HG03139 (cell line): Measurements from ENCODE around the gene PLGRKT.
A peak's percentile ranks its signal among the peaks of the same experiment; 100 is the strongest.
"Not testable (repeated sequence)": the region's sequence is repeated elsewhere in the genome, so short reads cannot be mapped to it uniquely, and the experiment has no call there.

Experiments
- ATAC-seq: cut with Tn5 transposase; IDR thresholded peaks from one replicate; pipeline ENCODE4 v1.9.1; 2021; ENCODE audit not compliant: unreplicated experiment

The PLGRKT gene, protein sequence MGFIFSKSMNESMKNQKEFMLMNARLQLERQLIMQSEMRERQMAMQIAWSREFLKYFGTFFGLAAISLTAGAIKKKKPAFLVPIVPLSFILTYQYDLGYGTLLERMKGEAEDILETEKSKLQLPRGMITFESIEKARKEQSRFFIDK

DNA sequence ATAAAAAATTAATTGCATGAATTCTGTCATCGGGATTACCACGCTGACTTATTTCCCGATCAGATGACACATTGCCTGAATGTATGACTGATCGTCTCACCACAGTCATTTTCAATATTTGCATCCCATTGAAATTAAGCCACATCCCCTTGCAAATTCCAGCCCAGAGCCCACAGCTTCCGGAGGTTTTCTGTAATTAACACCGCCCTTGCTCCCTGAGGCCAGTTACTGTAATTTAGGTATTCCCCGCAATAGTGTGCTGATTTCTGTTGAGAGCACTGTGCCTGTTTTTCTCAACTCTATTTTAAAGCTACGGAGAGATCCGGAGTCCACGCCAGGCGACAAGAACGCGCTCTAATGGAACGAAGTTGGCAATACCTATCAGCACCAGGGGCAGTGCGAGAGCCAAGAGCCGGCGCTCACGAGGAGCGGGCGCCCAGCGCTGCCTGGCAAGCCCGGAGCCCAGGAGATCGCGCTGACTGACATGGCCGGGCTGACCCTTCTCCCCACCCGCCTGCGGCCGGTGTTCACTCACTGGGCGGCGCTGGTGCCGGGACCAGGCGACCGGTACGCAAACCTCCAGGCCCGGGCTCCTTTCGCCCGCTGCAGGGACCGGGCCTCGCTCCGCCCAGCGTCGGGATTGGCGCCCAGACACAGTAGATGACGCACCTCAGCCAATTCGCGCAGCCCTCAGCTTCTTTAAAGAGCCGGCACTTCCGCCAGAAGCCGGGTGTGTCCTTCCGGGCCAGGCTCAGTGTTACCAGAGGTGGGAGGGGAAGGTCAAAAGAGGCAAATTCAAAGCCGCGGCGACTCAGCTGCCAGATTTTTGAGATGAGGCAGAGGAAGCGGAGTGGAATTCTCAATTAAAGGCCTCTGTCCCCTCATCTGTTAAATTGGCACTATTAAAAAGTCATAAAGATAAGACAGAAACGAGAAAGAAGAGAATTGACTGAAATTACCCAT lies at the start of gene PLGRKT:
Gene PLGRKT (minus strand): TSS at position 672 of the 963 bp plus-strand sequence. CDS start 5,948 bp downstream, outside the sequence.
- peak; percentile 83 for ATAC-seq

DNA sequence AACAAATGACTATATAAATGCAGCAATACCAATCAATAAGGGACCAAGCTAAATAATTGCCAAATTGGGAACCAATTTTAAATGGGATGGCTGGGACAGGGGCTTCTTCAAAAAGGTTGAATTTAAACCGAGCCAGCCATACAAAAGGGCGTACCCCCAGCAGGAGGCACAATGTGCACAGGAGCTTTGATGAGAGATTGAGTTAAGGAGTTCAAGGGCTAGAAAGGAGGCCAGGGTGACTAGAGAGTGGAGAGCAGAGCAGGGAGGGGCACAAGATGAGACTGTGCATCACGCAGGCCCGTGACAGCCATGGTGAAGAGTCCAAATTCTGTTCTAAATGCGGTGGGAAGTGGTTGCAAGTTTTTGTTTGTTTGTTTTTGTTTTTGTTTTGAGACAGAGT lies 49.3 kb upstream of the PLGRKT start:
- ATAC-seq: no peak

DNA sequence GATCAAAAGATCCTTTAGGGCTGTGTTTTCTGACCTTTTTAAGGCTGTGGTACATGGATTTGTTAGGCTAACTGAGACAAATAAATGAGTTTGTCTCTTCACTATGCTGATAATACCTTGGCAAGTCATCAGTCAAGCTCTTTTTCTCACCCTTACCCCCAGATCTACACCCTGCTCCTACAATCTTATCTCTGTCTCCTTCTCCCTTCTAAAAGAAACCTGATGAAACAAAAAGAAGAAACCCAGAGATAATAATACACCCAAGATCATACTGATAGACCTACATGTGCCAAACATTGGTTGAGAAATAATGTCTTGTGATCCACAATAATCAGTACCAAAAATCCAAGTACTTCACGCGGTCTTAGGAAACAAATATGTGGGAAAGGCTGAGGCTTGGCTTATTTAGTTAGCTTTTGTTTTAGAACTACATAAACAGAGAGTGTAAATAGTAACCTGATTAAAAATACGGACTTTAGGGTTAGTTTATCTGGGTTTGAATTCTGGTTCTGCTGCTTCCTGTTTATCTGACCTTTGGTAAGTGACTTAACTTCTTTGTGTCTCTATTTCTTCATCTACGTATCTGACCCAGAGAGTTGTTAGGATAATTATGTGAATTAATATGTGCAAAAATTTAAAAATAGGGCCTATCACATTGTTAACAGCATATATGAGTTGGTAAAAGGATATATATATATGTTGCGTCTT lies 47.8 kb upstream of the PLGRKT start:
- ATAC-seq: no peak

DNA sequence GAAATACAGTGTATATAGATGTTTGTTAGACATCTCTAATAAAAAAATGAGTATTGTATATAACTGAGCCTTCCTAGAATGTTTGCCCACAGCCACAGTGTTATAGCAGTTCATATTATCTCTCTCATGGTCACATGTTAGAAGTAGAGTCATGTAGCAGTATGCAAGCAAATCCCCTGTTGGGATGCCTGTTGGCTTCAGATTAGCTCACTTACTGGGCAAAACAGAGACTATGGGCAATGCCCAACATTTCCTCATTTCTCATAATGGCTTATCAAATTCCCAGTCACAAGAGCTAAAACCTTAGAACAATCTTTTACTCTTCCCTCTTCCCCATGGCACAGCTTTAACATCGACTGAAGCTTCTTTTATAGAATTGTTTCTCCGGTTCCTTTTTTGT lies 45.6 kb upstream of the PLGRKT start:
- no peak for ATAC-seq

DNA sequence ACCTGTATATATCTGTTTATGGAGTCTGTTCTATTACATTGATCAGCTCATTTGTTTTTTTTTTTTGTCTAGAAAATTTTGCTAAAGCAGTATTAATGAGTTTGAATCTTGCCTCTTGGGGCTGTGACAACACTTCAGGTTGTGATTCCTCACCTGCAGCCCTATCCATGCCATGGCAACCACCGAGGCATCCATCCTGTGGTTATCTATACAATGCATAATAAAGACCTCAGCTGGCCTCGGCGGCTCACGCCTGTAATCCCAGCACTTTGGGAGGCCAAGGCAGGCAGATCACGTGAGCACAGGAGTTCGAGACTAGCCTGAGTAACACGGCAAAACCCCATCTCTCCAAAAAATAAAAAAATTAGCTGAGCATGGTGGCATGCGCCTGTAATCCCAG lies 44.5 kb upstream of the PLGRKT start:
- no peak for ATAC-seq

DNA sequence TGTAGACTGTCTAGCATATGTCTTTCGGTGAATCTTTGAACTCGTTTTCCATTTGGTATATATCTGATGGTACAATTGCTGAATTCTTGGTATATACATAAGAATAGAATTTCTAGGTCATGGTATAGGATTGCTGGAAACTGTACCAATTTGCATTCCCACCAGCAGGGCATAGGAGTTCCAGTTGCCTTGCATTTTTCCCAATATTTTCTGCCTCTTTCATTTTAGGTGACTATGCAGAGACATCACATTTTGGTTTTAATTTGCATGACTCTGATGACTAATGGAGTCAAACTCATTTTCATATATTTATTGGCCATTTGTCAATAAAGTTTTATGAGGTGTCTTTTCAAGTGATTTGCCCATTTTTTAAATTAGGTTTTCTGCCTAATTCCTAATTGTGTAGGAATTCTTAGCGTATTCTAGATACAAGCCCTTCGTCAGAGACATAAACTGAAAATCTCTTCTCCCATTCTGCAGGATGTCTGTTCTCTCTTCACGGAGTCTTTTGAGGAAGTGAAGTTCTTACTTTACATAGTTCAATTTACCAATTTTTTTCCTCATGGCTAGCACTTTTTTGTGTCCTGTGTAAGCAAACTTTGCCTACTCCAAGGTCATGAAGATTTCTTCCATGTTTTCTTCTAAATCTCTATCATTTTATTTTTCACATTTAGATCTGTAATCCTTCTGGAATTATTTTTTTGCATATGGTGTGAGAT lies 43.8 kb upstream of the PLGRKT start:
- no peak for ATAC-seq

DNA sequence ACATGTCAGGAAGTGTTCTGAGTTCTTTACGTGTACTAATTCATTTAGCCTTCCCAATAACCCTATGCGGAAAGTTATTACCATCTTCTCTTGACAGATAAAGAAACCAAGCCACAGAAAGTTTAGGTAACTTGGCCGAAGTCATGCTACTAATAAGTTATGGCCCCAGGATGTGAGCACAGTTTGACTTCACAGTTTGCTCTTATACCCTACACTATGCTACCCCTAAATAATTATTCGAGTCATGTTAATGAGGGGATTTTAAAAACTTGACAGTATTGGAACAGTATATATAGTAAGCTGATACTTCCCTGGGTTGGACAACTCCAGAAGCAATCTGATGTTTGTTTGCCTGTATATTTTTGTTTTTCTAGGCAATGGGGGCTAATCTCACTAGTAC lies 43.2 kb upstream of the PLGRKT start:
- no peak for ATAC-seq

DNA sequence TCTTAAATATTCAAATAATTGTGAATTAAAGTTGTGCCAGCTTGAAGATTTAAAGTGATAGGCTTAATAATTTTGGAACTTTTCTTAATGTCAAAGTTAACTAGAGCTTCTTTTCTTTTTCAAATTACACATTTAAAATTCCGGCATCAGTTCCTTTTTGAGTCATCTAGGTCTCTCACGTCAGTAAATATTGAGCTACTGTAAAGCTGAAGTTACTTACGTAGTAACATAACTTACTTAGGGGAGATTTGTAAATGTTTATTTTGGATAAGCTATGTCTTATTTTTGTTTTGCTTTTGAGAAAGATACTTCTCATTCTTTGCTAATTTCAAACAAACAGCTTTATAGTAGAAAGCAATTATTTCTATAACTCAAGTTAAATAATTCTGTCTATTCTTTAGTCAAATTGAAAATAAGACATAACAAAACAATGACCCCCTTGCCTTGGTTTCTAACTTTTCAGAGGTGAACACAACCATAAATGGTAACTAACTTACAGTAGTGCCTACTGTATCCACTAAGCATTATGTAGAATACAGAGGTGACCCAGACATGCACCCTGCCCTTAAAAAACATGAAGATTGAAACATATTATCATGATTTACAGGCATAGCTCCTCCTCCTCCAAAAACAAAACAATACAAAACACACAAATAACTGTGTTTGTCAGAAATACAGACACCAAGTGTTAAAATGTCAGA lies 42.4 kb upstream of the PLGRKT start:
- ATAC-seq: no peak

DNA sequence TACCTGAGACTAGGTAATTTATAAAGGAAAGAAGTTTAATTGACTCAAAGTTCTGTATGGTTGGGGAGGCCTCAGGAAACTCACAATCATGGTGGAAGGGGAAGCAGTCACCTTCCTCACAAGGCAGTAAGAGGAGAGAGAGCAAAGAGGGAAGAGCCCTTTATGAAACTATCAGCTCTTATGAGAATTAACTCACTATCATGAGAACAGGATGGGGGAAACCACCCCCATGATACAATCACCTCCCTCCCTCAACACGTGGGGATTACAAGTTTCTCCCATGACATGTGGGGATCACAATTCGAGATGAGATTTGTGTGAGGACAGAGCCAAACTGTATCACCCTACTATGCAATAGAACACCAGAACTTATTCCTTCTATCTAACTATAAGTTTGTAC lies 40.5 kb upstream of the PLGRKT start:
- no peak for ATAC-seq

DNA sequence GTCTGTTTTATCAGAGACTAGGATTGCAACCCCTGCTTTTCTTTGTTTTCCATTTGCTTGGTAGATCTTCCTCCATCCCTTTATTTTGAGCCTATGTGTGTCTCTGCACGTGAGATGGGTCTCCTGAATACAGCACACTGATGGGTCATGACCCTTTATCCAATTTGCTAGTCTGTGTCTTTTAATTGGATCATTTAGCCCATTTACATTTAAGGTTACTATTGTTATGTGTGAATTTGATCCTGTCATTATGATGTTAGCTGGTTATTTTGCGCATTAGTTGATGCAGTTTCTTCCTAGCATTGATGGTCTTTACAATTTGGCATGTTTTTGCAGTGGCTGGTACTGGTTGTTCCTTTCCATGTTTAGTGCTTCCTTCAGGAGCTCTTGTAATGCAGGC lies 37.9 kb upstream of the PLGRKT start:
- not testable (repeated sequence) for ATAC-seq

DNA sequence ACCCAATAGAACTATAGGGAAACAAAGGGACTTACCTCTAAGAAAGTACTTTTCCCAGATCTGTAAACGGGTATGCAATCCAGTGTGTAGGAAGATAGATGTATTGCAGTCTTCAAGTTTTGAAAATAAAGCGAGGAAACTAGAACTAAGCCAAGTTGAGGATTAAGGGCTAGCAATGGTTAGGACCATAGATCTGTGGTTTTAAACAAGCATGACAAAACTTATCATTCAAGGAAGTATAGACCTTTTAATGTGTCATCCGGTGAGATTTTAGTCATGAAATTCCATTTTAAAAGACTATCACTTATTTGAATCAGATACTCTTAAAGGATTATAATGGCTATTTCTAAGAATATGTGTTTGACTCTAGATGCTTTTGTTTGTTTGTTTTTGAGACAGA lies 33.1 kb upstream of the PLGRKT start:
- no peak for ATAC-seq

DNA sequence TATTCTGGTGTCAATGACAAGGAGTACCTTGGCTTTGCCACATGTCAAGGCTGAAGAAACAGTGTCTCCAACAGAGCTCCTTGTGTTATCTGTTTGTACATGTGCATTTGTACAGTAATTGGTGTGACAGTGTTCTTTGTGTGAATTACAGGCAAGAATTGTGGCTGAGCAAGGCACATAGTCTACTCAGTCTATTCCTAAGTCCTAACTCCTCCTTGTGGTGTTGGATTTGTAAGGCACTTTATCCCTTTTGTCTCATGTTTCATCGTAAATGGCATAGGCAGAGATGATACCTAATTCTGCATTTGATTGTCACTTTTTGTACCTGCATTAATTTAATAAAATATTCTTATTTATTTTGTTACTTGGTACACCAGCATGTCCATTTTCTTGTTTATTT lies 32.4 kb upstream of the PLGRKT start:
- ATAC-seq: no peak

DNA sequence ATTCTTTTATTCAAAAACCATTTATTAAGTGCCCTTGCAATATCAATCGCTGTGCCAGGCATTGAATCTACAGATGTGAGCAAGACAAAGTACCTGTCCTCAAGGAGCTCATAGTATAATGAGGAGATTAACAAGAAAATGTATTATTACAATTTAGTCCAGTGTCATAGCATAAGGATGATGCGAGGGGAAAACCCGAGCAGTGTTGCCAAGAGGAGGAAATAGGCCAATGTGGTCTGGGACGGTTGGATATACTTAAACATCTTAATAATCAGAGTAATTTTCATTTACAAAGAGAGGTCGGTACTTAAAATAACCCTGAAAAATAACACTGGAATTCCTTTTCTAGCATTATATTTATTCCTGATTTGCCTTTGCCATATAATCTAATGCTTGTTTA lies 31.1 kb upstream of the PLGRKT start:
- no peak for ATAC-seq

DNA sequence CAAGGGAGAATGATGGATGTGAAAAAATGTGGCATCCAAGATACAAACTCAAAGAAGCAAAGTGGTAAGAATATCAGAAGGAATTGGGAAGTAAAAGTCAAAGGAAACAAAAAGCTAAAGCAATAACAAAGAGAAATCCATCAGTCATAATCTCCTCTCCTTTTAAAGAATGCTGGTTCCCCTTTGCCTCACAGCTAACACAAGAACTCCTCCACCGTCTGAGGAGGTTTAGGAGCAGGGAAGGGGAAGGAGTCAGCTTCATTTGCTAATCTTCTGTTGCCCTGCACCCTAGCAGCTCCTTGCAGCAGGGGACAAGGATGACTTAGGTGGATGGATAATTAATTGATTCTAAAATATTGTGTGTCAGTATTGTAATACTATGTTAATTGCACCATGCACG lies 29.0 kb upstream of the PLGRKT start:
- no peak for ATAC-seq

DNA sequence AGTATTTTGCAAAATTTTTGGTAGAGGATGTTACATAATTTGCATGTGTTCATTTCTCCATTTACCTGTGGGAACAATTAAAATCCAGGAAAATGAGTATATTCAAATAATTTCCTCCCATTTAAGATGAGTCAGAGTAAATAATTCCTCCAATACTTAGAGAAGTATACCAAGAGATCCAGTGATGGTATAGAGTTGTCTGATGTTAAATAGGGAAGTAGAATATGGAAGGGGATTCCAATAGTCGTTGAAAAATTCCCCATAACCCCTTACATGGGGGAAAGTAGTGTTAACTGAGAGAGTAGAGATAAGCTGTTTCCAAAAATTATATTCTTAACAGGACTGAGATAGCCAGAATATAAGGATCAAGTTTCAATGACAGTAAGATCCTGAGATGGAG lies 28.3 kb upstream of the PLGRKT start:
- ATAC-seq: no peak

DNA sequence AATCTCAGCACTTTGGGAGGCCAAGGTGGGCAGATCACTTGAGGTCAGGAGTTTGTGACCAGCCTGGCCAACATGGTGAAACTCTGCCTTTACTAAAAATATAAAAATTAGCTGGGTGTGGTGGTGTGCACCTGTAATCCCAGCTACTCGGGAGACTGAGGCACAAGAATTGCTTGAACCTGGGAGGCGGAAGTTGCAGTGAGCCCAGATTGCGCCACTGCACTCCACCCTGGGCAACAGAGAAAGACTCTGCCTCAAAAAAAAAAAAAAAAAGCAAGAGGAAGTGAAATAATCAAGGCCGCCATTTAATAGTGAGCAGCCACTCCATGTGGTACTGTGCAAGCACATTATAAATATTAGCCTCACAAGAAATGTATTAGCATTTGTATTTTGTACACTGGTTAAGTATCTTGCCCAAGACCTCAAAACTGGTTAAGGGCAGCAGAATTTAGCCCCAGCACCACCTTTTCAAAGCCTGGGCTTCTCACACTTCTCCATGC lies 27.2 kb upstream of the PLGRKT start:
- ATAC-seq: not testable (repeated sequence)

DNA sequence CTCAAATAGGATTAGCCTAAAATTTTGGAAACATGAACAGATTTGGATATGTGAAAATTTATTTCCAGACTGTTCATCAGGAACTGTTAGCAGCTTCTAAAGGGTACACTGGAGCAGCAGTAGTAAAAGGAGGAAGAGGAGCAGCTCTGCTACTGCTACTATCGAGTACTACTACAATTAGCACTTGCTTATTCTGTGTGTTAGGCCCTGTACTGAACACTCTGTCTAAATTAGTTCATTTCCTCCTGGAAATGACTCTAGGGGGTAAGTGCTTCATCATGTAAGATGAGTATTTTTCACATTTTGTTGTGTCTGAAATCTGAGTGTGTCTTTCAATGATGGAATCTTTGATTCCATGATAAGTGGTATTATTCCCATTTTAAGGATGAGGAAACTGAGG lies 22.4 kb upstream of the PLGRKT start:
- ATAC-seq: no peak

DNA sequence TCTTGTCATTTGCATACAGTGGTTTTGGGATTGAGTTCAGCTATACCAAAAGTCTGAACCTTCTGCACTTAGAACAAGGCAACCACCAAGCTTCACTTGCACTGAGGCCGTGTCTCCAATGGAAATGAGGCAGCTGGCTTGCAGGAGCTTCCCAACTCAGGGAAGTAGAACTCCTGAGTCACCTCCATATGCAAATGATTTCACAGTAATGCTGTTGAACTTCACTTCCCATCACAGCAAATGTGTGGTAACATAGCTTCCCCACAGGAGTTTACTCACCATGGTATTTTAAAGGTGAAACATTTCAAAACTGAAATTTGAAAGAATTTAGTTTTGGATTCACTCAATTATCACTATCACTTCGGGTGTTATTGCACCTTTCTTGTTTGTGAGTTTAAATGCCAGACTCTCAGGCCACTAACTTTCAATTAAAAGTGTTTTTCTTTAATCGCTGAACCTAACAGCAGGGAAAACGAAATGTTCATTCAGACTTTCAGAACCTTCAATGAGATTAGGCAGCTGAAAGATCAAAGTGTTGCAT lies 21.6 kb upstream of the PLGRKT start:
- peak; percentile 54 for ATAC-seq

DNA sequence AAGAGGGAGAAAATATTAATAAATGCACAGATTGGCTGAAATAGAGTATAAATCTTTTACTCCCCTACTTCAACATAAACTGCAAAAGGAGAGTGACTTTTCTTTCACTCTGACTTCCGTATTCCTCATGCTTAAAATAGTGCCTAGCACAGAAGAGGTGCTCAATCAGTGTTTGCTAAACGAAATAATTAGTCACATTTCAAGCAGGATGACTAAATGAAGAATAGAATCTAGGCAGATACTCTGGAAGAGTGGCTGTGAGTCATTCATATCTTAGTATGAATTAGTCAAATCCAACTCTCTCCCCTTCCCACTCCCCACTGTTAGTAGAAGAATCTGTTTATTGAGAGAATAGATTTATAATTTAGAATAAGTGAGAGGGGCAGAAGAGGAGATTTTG lies 17.5 kb upstream of the PLGRKT start:
- no peak for ATAC-seq

DNA sequence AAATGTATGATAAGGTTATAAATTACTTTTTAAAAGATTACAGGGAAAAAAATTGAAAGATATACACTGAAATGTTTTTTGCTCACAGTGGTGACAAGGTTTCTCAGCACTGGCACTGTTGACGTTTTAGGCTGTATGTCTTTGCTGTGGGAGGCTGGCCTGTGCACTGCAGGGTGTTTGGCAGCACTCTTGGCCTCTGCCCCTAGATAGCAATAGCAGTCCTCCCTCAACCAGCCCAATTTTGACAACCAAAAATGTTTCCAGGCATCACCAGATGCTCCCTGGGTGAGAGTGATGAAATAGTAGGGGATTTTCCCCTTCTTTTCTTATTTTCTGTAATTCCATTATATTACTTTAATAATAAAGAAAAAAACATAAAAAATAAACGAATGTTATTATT lies 15.9 kb upstream of the PLGRKT start:
- ATAC-seq: no peak
